GM12865 (cell line): ENCODE measurements around the gene HHLA2.

ENCODE experiments used
- DNase-seq: peaks from one replicate; pipeline ENCODE4 v3.0.0; 2010; ENCODE audit warnings: low read depth
- H3K4me3 ChIP-seq: 2 replicates; pipeline ENCODE4 v1.5.1; 2011; ENCODE audit warnings: mild to moderate bottlenecking, low read depth, low read length, control low read depth
- CTCF ChIP-seq: IDR thresholded peaks from 2 replicates; pipeline ENCODE4 v1.5.1; 2011; ENCODE audit warnings: low read length, control low read depth, low read depth, inconsistent platforms; ENCODE audit not compliant: insufficient read depth; ENCODE audit errors: missing control alignments

Gene HHLA2

GRCh38 chr3:108416111-108416869, 119.9 kb downstream of the HHLA2 start:
- DNase-seq = no peak
- H3K4me3 ChIP-seq = no peak overlapping the region
- TF ChIP-seq CTCF = no peak

- DNase-seq = no peak
These were observed 124.6 kb downstream of the HHLA2 start for GRCh38 chr3:108420926-108421325.

More at GRCh38 chr3:108420926-108421325, 124.6 kb downstream of the HHLA2 start:
- H3K4me3 ChIP-seq = no peak overlapping the region
- no peak for TF ChIP-seq CTCF
